GM13977 (cell line): ENCODE measurements around the gene CAMKMT.
A peak's percentile ranks its signal among the peaks of the same experiment; 100 is the strongest.

Experiments
- DNase-seq: peaks from one replicate; pipeline ENCODE4 v3.0.0; 2012; ENCODE audit warnings: low spot score
- CTCF ChIP-seq: IDR thresholded peaks from 2 replicates; pipeline ENCODE4 v1.5.1; 2012; ENCODE audit warnings: mild to moderate bottlenecking, control low read depth; ENCODE audit not compliant: insufficient read depth; ENCODE audit errors: extremely low read depth, missing control alignments
- in situ Hi-C: fragments of 300-500 bp; cut with MboI; formaldehyde crosslinking; loops from one replicate; pipeline ENCODE4 v1.12.0; 2022; ENCODE audit warnings: low sequenced_read_pairs, low pct_unique_long_range_greater_than_20kb, mixed read lengths, inconsistent platforms; ENCODE audit not compliant: unreplicated experiment

CAMKMT gene

GRCh38 chr2:44388877-44389276 lies 27.1 kb downstream of the CAMKMT start:
- in situ Hi-C loops: no loop called here
- no peak for DNase-seq
- TF ChIP-seq CTCF: no peak

DNA sequence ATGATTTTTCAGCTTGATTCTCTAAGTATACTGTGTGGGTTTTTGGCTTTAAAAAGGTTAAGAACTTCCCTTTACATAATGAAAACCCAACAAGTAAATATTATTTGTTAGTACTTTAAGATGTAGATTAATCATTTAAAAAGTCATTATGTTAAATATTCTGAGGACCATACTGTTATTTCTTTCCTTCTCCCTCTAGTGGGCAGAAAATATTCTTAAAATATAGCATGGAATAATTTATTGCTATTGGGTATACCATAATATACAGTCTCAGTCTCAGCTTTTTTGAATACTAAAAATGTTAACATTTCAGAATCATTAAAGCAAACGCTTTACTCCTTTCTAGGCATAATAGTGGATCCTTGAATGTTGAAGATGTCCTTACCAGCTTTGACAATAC lies 28.1 kb downstream of the CAMKMT start:
- in situ Hi-C loops: no loop called here
- DNase-seq: no peak
- TF ChIP-seq CTCF: no peak

- TF ChIP-seq CTCF: peak; percentile 53
- no peak for DNase-seq
- in situ Hi-C loops: no loop called here
Observed at GRCh38 chr2:44392338-44392943, 30.7 kb downstream of the CAMKMT start.

DNA sequence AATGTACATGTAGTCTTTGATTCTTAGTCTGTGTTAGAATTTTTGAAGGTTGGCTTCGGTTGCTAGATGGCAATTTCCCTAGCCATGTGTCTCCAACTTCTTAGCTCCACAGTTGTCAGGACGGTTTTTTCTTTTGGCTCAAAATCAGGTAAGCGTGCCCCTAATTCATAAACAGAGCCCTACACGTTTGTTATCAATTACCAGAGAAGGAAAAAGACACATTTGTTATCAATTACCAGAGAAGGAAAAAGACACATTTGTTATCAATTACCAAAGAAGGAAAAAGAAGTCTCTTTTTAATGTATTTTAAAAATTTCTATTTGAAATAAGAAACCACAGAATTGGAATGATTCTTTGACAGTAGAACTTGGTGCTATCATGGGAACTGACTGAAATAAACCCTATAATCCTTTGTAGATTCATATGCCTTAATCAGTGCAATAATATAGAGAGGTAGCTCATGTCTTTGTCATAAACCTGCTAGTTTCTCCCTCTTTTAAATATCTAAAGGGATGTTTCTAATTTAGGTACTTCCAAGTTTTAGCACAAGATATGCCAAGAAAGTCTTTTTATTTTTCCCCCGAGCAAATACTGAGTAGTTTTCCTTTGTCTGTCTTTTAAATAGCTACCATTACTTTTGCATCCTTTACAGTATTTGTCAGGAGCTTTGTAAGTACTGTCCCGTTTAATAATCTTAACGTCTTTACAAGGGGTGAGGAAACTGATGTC lies 35.9 kb downstream of the CAMKMT start:
- no peak for TF ChIP-seq CTCF
- in situ Hi-C loops: no loop called here
- DNase-seq: no peak

- no peak for TF ChIP-seq CTCF
- no peak for DNase-seq
- in situ Hi-C loops: no loop called here
Observed at GRCh38 chr2:44398243-44398897, 36.6 kb downstream of the CAMKMT start.

- in situ Hi-C loops: no loop called here
- TF ChIP-seq CTCF: no peak
- DNase-seq: no peak
Observed at GRCh38 chr2:44420725-44421124, 59.0 kb downstream of the CAMKMT start.
